Erythroblast (primary cell): ENCODE results near the gene SMPX.

Experiments used
- GATA1 ChIP-seq: IDR thresholded peaks from 2 replicates; pipeline ENCODE4 v1.6.1; 2011; ENCODE audit warnings: low read depth, mild to moderate bottlenecking, control low read depth, low read length, moderate library complexity
- POLR2A ChIP-seq: IDR thresholded peaks from 2 replicates; pipeline ENCODE4 v1.6.1; 2011; ENCODE audit warnings: mild to moderate bottlenecking, low read length

DNA sequence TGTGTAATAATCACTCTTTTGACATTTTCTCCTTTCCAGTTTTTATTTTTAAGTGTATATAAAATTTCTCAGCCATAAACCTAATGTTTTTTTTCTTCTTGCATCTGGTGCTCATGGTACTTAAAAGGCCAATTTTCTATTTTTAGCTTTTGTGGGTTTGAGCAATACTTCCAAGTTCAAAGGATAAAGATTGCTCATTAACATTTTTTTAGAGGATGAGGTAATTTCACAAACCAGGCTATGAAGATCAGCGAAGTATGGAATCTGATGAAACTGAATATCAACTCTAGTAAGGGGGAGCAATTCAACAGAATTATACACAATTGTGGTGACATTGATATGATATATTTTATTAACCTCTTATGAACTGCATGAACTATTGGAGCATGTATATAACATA, 74.0 kb downstream of the SMPX start:
- TF ChIP-seq POLR2A (no peak), GATA1 (no peak)
